ENCODE results near the gene IL12A.

- TF ChIP-seq POLR2AphosphoS5 (IDR thresholded peaks at IDR 0.05; ENCODE audit: low read depth, low read length) = no peak
- no peak for TF ChIP-seq POLR2A (IDR thresholded peaks at IDR 0.05; ENCODE audit: low read depth, low read length)
- TF ChIP-seq TAF1 (IDR thresholded peaks at IDR 0.05; ENCODE audit: low read depth, low read length) = no peak
These were observed 34.8 kb downstream of the IL12A start for GRCh38 chr3:160023476-160023875.

All from GM12891 (cell line).